HG03095 (cell line): ENCODE measurements around the gene SDHB.

Source experiments
- ATAC-seq: cut with Tn5 transposase; IDR thresholded peaks from one replicate; pipeline ENCODE4 v1.9.1; 2021; ENCODE audit warnings: moderate library complexity; ENCODE audit not compliant: unreplicated experiment

The SDHB gene

GRCh38 chr1:17053685-17054410, at the start of gene SDHB:
SDHB (minus strand) TSS chr1:17054032; CDS start chr1:17054019, 13 bp downstream.
- ATAC-seq = peak; percentile 89

GRCh38 chr1:17102232-17102631, 48.4 kb upstream of the SDHB start:
- ATAC-seq = no peak

GRCh38 chr1:17101261-17101660, 47.4 kb upstream of the SDHB start:
- ATAC-seq = no peak

GRCh38 chr1:17099616-17100340, 45.9 kb upstream of the SDHB start:
- no peak for ATAC-seq

- ATAC-seq = no peak
Measured at GRCh38 chr1:17098446-17099317, 44.9 kb upstream of the SDHB start.

- ATAC-seq = no peak
Measured at GRCh38 chr1:17097787-17098186, 44.0 kb upstream of the SDHB start.

- no peak for ATAC-seq
Measured at GRCh38 chr1:17097147-17097546, 43.3 kb upstream of the SDHB start.

- no peak for ATAC-seq
Measured at GRCh38 chr1:17096584-17096983, 42.8 kb upstream of the SDHB start.

GRCh38 chr1:17095141-17095540, 41.3 kb upstream of the SDHB start:
- no peak for ATAC-seq

- peak; percentile 50 for ATAC-seq
Measured at GRCh38 chr1:17094664-17095063, 40.8 kb upstream of the SDHB start.

- no peak for ATAC-seq
Measured at GRCh38 chr1:17093822-17094393, 40.1 kb upstream of the SDHB start.

- ATAC-seq = no peak
Measured at GRCh38 chr1:17091252-17091651, 37.4 kb upstream of the SDHB start.

GRCh38 chr1:17089506-17089905, 35.7 kb upstream of the SDHB start:
- no peak for ATAC-seq

GRCh38 chr1:17086751-17087150, 32.9 kb upstream of the SDHB start:
- ATAC-seq = no peak

GRCh38 chr1:17084787-17085186, 31.0 kb upstream of the SDHB start:
- no peak for ATAC-seq

GRCh38 chr1:17082761-17083160, 28.9 kb upstream of the SDHB start:
- ATAC-seq = no peak

GRCh38 chr1:17081439-17081838, 27.6 kb upstream of the SDHB start:
- no peak for ATAC-seq

- ATAC-seq = no peak
Measured at GRCh38 chr1:17080880-17081279, 27.0 kb upstream of the SDHB start.

- ATAC-seq = no peak
Measured at GRCh38 chr1:17080085-17080759, 26.4 kb upstream of the SDHB start.

GRCh38 chr1:17078991-17079868, 25.4 kb upstream of the SDHB start:
- no peak for ATAC-seq
